BLaER1 treated with 17β-estradiol and CSF1 and Interleukin-3, amounts not matched to agents 10 nM and 100 nM (cell line): ENCODE measurements around the gene NEK6.

Source experiments
- H3K27ac ChIP-seq, 11 experiments: shearing (Covaris generic); formaldehyde crosslinking; 2 replicates each; pipeline ENCODE4 v1.8.1; 2022
- H3K27me3 ChIP-seq, 11 experiments: shearing (Covaris generic); formaldehyde crosslinking; 2 replicates each; pipeline ENCODE4 v1.8.1; 2022
- H3K36me3 ChIP-seq, 11 experiments: shearing (Covaris generic); formaldehyde crosslinking; 2 replicates each; pipeline ENCODE4 v1.8.1; 2022
- H3K4me1 ChIP-seq, 10 experiments: shearing (Covaris generic); formaldehyde crosslinking; 2 replicates each; pipeline ENCODE4 v1.8.1; 2022
- H3K4me2 ChIP-seq, 11 experiments: shearing (Covaris generic); formaldehyde crosslinking; 2 replicates each; pipeline ENCODE4 v1.8.1; 2022
- H3K4me3 ChIP-seq, 10 experiments: shearing (Covaris generic); formaldehyde crosslinking; 2 replicates each; pipeline ENCODE4 v1.8.1; 2022
- H3K9ac ChIP-seq, 11 experiments: shearing (Covaris generic); formaldehyde crosslinking; 2 replicates each; pipeline ENCODE4 v1.8.1; 2022
- H3K9me3 ChIP-seq, 11 experiments: shearing (Covaris generic); formaldehyde crosslinking; replicated peaks in 1 of 11; 2 replicates each; pipeline ENCODE4 v1.8.1; 2022
- H4K20me1 ChIP-seq, 11 experiments: shearing (Covaris generic); formaldehyde crosslinking; 2 replicates each; pipeline ENCODE4 v1.8.1; 2022
- Cebpa-rat ChIP-seq, 11 experiments: shearing (Covaris generic); IDR thresholded peaks; 2 replicates each; pipeline ENCODE4 v1.8.1; 2022

Gene NEK6

GRCh38 chr9:124220946-124221451 is 36.8 kb upstream of the NEK6 start:
- peaks cover 0 to 4% (median 0%) of the 10 kb centered on the region in 11 experiments; a peak in 1 of 22 replicates for H4K20me1 ChIP-seq
- no peaks in the 10 kb centered on the region for H3K27me3 ChIP-seq
- no peaks in the 10 kb centered on the region for H3K36me3 ChIP-seq
- TF ChIP-seq Cebpa-rat (IDR thresholded peaks at IDR 0.05), result no peak
- peak overlapping the region in 9 of 11 experiments; percentile 85 to 100 (median 98); a peak in 16 of 22 replicates for H3K27ac ChIP-seq
- H3K4me2 ChIP-seq, result peak overlapping the region; percentile 82 to 99 (median 93)
- H3K9ac ChIP-seq, result peak overlapping the region in 7 of 11 experiments; percentile 2 to 95 (median 18); a peak in 8 of 22 replicates
- peaks cover 89 to 97% (median 94%) of the 10 kb centered on the region in 10 experiments for H3K4me1 ChIP-seq
- H3K4me3 ChIP-seq, result no peak overlapping the region
- no peaks in the 10 kb centered on the region for H3K9me3 ChIP-seq

- peak in 2 of 11 experiments; percentile 29 to 45; a peak in 1 of 22 replicates for TF ChIP-seq Cebpa-rat (IDR thresholded peaks at IDR 0.05)
- Histone ChIP-seq H3K36me3 (no peaks in the 10 kb centered on the region), H4K20me1 (peaks cover 0 to 4% (median 0%) of the 10 kb centered on the region in 11 experiments; a peak in 1 of 22 replicates), H3K4me2 (peak overlapping the region; percentile 82 to 99 (median 93)), H3K4me1 (peaks cover 82 to 90% (median 88%) of the 10 kb centered on the region in 10 experiments), H3K27ac (peak overlapping the region in 9 of 11 experiments; percentile 14 to 100 (median 98); a peak in 17 of 22 replicates), H3K4me3 (no peak overlapping the region), H3K9ac (peak overlapping the region in 4 of 11 experiments; percentile 2 to 93 (median 19); a peak in 4 of 22 replicates), H3K9me3 (no peaks in the 10 kb centered on the region), H3K27me3 (no peaks in the 10 kb centered on the region)
These were observed 36.1 kb upstream of the NEK6 start for GRCh38 chr9:124221676-124222075.

- H3K4me3 ChIP-seq, result no peak overlapping the region
- H3K4me2 ChIP-seq, result peak overlapping the region; percentile 82 to 99 (median 93)
- peak overlapping the region in 9 of 11 experiments; percentile 14 to 100 (median 98); a peak in 17 of 22 replicates for H3K27ac ChIP-seq
These were observed 35.6 kb upstream of the NEK6 start for GRCh38 chr9:124222109-124222508.

GRCh38 chr9:124222918-124223720 is 34.6 kb upstream of the NEK6 start:
- H4K20me1 ChIP-seq, result peaks cover 0 to 3% (median 0%) of the 10 kb centered on the region in 11 experiments; a peak in 1 of 22 replicates
- peak overlapping the region in 2 of 10 experiments; percentile 11 to 26; a peak in 3 of 20 replicates for H3K4me3 ChIP-seq
- TF ChIP-seq Cebpa-rat (IDR thresholded peaks at IDR 0.05), result peak in 10 of 11 experiments; percentile 26 to 89 (median 84); a peak in 17 of 22 replicates
- peaks cover 68 to 77% (median 75%) of the 10 kb centered on the region in 10 experiments for H3K4me1 ChIP-seq
- peak overlapping the region in 9 of 11 experiments; percentile 35 to 100 (median 97); a peak in 17 of 22 replicates for H3K27ac ChIP-seq
- peak overlapping the region; percentile 82 to 99 (median 93) for H3K4me2 ChIP-seq
- no peaks in the 10 kb centered on the region for H3K27me3 ChIP-seq
- peak overlapping the region in 8 of 11 experiments; percentile 33 to 93 (median 48); a peak in 14 of 22 replicates for H3K9ac ChIP-seq
- H3K36me3 ChIP-seq, result no peaks in the 10 kb centered on the region
- H3K9me3 ChIP-seq, result no peaks in the 10 kb centered on the region

More at GRCh38 chr9:124222109-124222508, 35.6 kb upstream of the NEK6 start:
- Histone ChIP-seq H3K36me3 (no peaks in the 10 kb centered on the region), H3K27me3 (no peaks in the 10 kb centered on the region), H3K9ac (peak overlapping the region in 4 of 11 experiments; percentile 2 to 93 (median 21); a peak in 5 of 22 replicates), H3K9me3 (no peaks in the 10 kb centered on the region), H4K20me1 (peaks cover 0 to 4% (median 0%) of the 10 kb centered on the region in 11 experiments; a peak in 1 of 22 replicates), H3K4me1 (peaks cover 78 to 87% (median 85%) of the 10 kb centered on the region in 10 experiments)
- TF ChIP-seq Cebpa-rat (IDR thresholded peaks at IDR 0.05), result no peak

- no peaks in the 10 kb centered on the region for H3K9me3 ChIP-seq
- H3K4me1 ChIP-seq, result peaks cover 39 to 60% (median 56%) of the 10 kb centered on the region in 10 experiments
- H3K36me3 ChIP-seq, result no peaks in the 10 kb centered on the region
- H3K27me3 ChIP-seq, result no peaks in the 10 kb centered on the region
- no peak overlapping the region for H3K4me3 ChIP-seq
- no peak overlapping the region for H3K9ac ChIP-seq
- H3K27ac ChIP-seq, result no peak overlapping the region
- no peaks in the 10 kb centered on the region for H4K20me1 ChIP-seq
- H3K4me2 ChIP-seq, result 0 out of 22 replicates have a peak overlapping the region, but pooled peaks of 1 of the 11 experiments have one; percentile 98
- no peak for TF ChIP-seq Cebpa-rat (IDR thresholded peaks at IDR 0.05)
These were observed 31.8 kb upstream of the NEK6 start for GRCh38 chr9:124225945-124226344.

- Histone ChIP-seq H3K9me3 (no peaks in the 10 kb centered on the region), H3K27ac (peak overlapping the region in 1 of 11 experiments; percentile 9; a peak in 1 of 22 replicates), H3K4me3 (no peak overlapping the region), H3K4me2 (no peak overlapping the region), H4K20me1 (no peaks in the 10 kb centered on the region), H3K9ac (no peak overlapping the region), H3K27me3 (no peaks in the 10 kb centered on the region), H3K36me3 (no peaks in the 10 kb centered on the region), H3K4me1 (peaks cover 21 to 38% (median 31%) of the 10 kb centered on the region in 10 experiments)
- TF ChIP-seq Cebpa-rat (IDR thresholded peaks at IDR 0.05), result no peak
These were observed 29.2 kb upstream of the NEK6 start for GRCh38 chr9:124228516-124228915.

- Histone ChIP-seq H4K20me1 (no peaks in the 10 kb centered on the region), H3K36me3 (no peaks in the 10 kb centered on the region), H3K4me3 (no peak overlapping the region), H3K27ac (no peak overlapping the region), H3K27me3 (no peaks in the 10 kb centered on the region), H3K9me3 (peaks cover 6 to 18% (median 12%) of the 10 kb centered on the region in 11 experiments; a peak in 19 of 22 replicates), H3K4me2 (no peak overlapping the region), H3K4me1 (peaks cover 7 to 17% (median 11%) of the 10 kb centered on the region in 10 experiments; a peak in 16 of 20 replicates), H3K9ac (no peak overlapping the region)
- no peak for TF ChIP-seq Cebpa-rat (IDR thresholded peaks at IDR 0.05)
These were observed 26.5 kb upstream of the NEK6 start for GRCh38 chr9:124231095-124231737.

GRCh38 chr9:124238546-124239140 is 19.1 kb upstream of the NEK6 start:
- Histone ChIP-seq H3K27me3 (no peaks in the 10 kb centered on the region), H3K36me3 (no peaks in the 10 kb centered on the region), H3K4me1 (peaks cover 49 to 53% (median 51%) of the 10 kb centered on the region in 10 experiments), H3K4me3 (no peak overlapping the region), H3K9ac (no peak overlapping the region), H3K27ac (peak overlapping the region in 2 of 11 experiments; percentile 1 to 36; a peak in 3 of 22 replicates), H3K4me2 (peak overlapping the region; percentile 49 to 94 (median 62)), H4K20me1 (no peaks in the 10 kb centered on the region), H3K9me3 (peaks cover 6 to 18% (median 12%) of the 10 kb centered on the region in 11 experiments; a peak in 19 of 22 replicates)
- TF ChIP-seq Cebpa-rat (IDR thresholded peaks at IDR 0.05), result no peak
